Measurements from ENCODE around the gene MCM5.

MCM5 gene

GRCh38 chr22:35400501-35400790 is 506 bp downstream of the MCM5 start:
- DNase-seq (ENCODE audit: low read depth in 4 of 4, low spot score in 1 of 4), result peak in 1 of 4 experiments; percentile 25

GRCh38 chr22:35401863-35402262 is 1.9 kb downstream of the MCM5 start:
- DNase-seq (ENCODE audit: low read depth in 4 of 4, low spot score in 1 of 4), result no peak

- DNase-seq (ENCODE audit: low read depth in 4 of 4, low spot score in 1 of 4), result no peak
Measured at GRCh38 chr22:35403356-35403755, 3.4 kb downstream of the MCM5 start.

GRCh38 chr22:35404176-35404575 is 4.2 kb downstream of the MCM5 start:
- DNase-seq (ENCODE audit: low read depth in 4 of 4, low spot score in 1 of 4), result no peak

- no peak for DNase-seq (ENCODE audit: low read depth in 4 of 4, low spot score in 1 of 4)
Measured at GRCh38 chr22:35406443-35406842, 6.5 kb downstream of the MCM5 start.

- no peak for DNase-seq (ENCODE audit: low read depth in 4 of 4, low spot score in 1 of 4)
Measured at GRCh38 chr22:35407362-35407761, 7.4 kb downstream of the MCM5 start.

GRCh38 chr22:35409783-35410662 is 10.1 kb downstream of the MCM5 start:
- DNase-seq (ENCODE audit: low read depth in 4 of 4, low spot score in 1 of 4), result no peak

GRCh38 chr22:35410663-35411034 is 10.7 kb downstream of the MCM5 start:
- no peak for DNase-seq (ENCODE audit: low read depth in 4 of 4, low spot score in 1 of 4)

GRCh38 chr22:35411102-35411501 is 11.2 kb downstream of the MCM5 start:
- DNase-seq (ENCODE audit: low read depth in 4 of 4, low spot score in 1 of 4), result no peak

GRCh38 chr22:35413624-35414023 is 13.7 kb downstream of the MCM5 start:
- no peak for DNase-seq (ENCODE audit: low read depth in 4 of 4, low spot score in 1 of 4)

GRCh38 chr22:35417606-35418005 is 17.7 kb downstream of the MCM5 start:
- DNase-seq (ENCODE audit: low read depth in 4 of 4, low spot score in 1 of 4), result no peak

- no peak for DNase-seq (ENCODE audit: low read depth in 4 of 4, low spot score in 1 of 4)
Measured at GRCh38 chr22:35418088-35418487, 18.1 kb downstream of the MCM5 start.

GRCh38 chr22:35418731-35419130 is 18.8 kb downstream of the MCM5 start:
- DNase-seq (ENCODE audit: low read depth in 4 of 4, low spot score in 1 of 4), result no peak

GRCh38 chr22:35419756-35420155 is 19.8 kb downstream of the MCM5 start:
- no peak for DNase-seq (ENCODE audit: low read depth in 4 of 4, low spot score in 1 of 4)

- no peak for DNase-seq (ENCODE audit: low read depth in 4 of 4, low spot score in 1 of 4)
Measured at GRCh38 chr22:35421121-35421520, 21.2 kb downstream of the MCM5 start.

GRCh38 chr22:35422145-35422544 is 22.2 kb downstream of the MCM5 start:
- no peak for DNase-seq (ENCODE audit: low read depth in 4 of 4, low spot score in 1 of 4)

GRCh38 chr22:35422936-35423335 is 23.0 kb downstream of the MCM5 start:
- no peak for DNase-seq (ENCODE audit: low read depth in 4 of 4, low spot score in 1 of 4)

- DNase-seq (ENCODE audit: low read depth in 4 of 4, low spot score in 1 of 4), result no peak
Measured at GRCh38 chr22:35424081-35424480, 24.1 kb downstream of the MCM5 start.

- no peak for DNase-seq (ENCODE audit: low read depth in 4 of 4, low spot score in 1 of 4)
Measured at GRCh38 chr22:35424761-35425160, 24.8 kb downstream of the MCM5 start.

GRCh38 chr22:35425546-35425945 is 25.6 kb downstream of the MCM5 start:
- no peak for DNase-seq (ENCODE audit: low read depth in 4 of 4, low spot score in 1 of 4)

GRCh38 chr22:35425971-35426800 is 26.2 kb downstream of the MCM5 start:
- no peak for DNase-seq (ENCODE audit: low read depth in 4 of 4, low spot score in 1 of 4)

- DNase-seq (ENCODE audit: low read depth in 4 of 4, low spot score in 1 of 4), result no peak
Measured at GRCh38 chr22:35426801-35427140, 26.8 kb downstream of the MCM5 start.

- DNase-seq (ENCODE audit: low read depth in 4 of 4, low spot score in 1 of 4), result peak; percentile 40 to 62 (median 48)
Measured at GRCh38 chr22:35430897-35431322, 31.0 kb downstream of the MCM5 start.

Measured in stimulated activated CD4-positive, alpha-beta T cell treated with anti-CD3 and anti-CD28 coated beads, Interleukin-1b, Interleukin-23, amount 100 ng/mL, for 24 hours (primary cell).